GM12891 (cell line): Measurements from ENCODE around the gene RTN4RL1.

Source experiments
- PAX5 ChIP-seq: IDR thresholded peaks from 2 replicates; pipeline ENCODE4 v1.6.1; 2011; ENCODE audit warnings: low read length, moderate library complexity, mild to moderate bottlenecking; ENCODE audit not compliant: insufficient read depth, severe bottlenecking
- POLR2A ChIP-seq: IDR thresholded peaks from 2 replicates; pipeline ENCODE4 v1.6.1; 2011; ENCODE audit warnings: low read depth, low read length, control low read depth
- POLR2AphosphoS5 ChIP-seq: IDR thresholded peaks from 2 replicates; pipeline ENCODE4 v1.6.1; 2011; ENCODE audit warnings: low read depth, low read length, control low read depth
- POU2F2 ChIP-seq: IDR thresholded peaks from 2 replicates; pipeline ENCODE4 v1.6.1; 2011; ENCODE audit warnings: low read depth, mild to moderate bottlenecking, control low read depth, low read length, moderate library complexity
- SPI1 ChIP-seq: IDR thresholded peaks from 2 replicates; pipeline ENCODE4 v1.6.1; 2011; ENCODE audit warnings: low read depth, low read length, control low read depth
- TAF1 ChIP-seq: IDR thresholded peaks from 2 replicates; pipeline ENCODE4 v1.6.1; 2011; ENCODE audit warnings: low read depth, low read length, control low read depth

- TF ChIP-seq POLR2A (no peak; the same call in 1 of the 2 replicates), POLR2AphosphoS5 (no peak), TAF1 (no peak), SPI1 (no peak), PAX5 (no peak), POU2F2 (no peak)
Observed at GRCh38 chr17:2043785-2044184, 18.7 kb upstream of the RTN4RL1 start.
